B cell (primary cell): ENCODE results near the gene MDC1. TPM values are rescaled to one million over a fixed set of nuclear protein-coding genes. Genes with fewer than 3 reads are reported as not detected.
A peak's percentile ranks its signal among the peaks of the same experiment; 100 is the strongest.

ENCODE experiments used
- ATAC-seq: fragments of 200-7000 bp; cut with Tn5 transposase; one replicate; pipeline ENCODE4 v1.10.0; 2021; ENCODE audit warnings: low read depth, mild to moderate bottlenecking, moderate number of reproducible peaks, moderate library complexity
- CTCF ChIA-PET: fragments of 350-600 bp; sonication (Branson Sonifier 250); formaldehyde crosslinking; loops from one replicate; lab custom pipeline; 2021; ENCODE audit warnings: antibody characterized with exemption, inconsistent platforms; lab: Charles Lee
- POLR2A ChIA-PET: fragments of 350-600 bp; sonication (Branson Sonifier 250); formaldehyde crosslinking; loops from one replicate; lab custom pipeline; 2021; ENCODE audit warnings: antibody characterized with exemption; lab: Charles Lee
- DNase-seq: peaks from one replicate; pipeline ENCODE4 v3.0.0; 2013
- H2AFZ ChIP-seq: 2 replicates; pipeline ENCODE4 v1.6.1; 2012; ENCODE audit warnings: mild to moderate bottlenecking, low read depth, low read length; ENCODE audit not compliant: insufficient read depth, poor library complexity, severe bottlenecking
- H3K27ac ChIP-seq, 2 donors: 1 replicate in 1 of 2; 2 replicates in 1 of 2; pipeline ENCODE4 v1.5.1; 2012 to 2013; ENCODE audit warnings: low read length in 2 of 2, mild to moderate bottlenecking in 2 of 2, moderate library complexity in 1 of 2
- H3K27me3 ChIP-seq, 4 experiments: fragments of 200-600 bp in 1 of 4; sonication (generic) in 1 of 4; replicated peaks in 1 of 4; 1 replicate in 2 of 4; 2 replicates in 2 of 4; pipeline versions ENCODE4 v1.6.1 to v1.7.0; 2013 to 2016; ENCODE audit warnings: low read length in 3 of 4, mild to moderate bottlenecking in 2 of 4, mixed read lengths in 1 of 4, moderate library complexity in 1 of 4; ENCODE audit not compliant: insufficient read depth in 4 of 4, control insufficient read depth in 3 of 4; ENCODE audit errors: control extremely low read depth in 1 of 4
- H3K36me3 ChIP-seq, 2 experiments: replicated peaks in 1 of 2; 1 replicate in 1 of 2; 2 replicates in 1 of 2; pipeline versions ENCODE4 v1.6.1 to v1.7.1; 2013; ENCODE audit warnings: low read length in 1 of 2; ENCODE audit not compliant: insufficient read depth in 2 of 2, control insufficient read depth in 1 of 2; ENCODE audit errors: control extremely low read depth in 1 of 2, extremely low read depth in 1 of 2
- H3K4me1 ChIP-seq, 2 donors: fragments of 200-600 bp in 1 of 2; sonication (generic) in 1 of 2; 1 replicate in 1 of 2; 2 replicates in 1 of 2; pipeline versions ENCODE4 v1.5.1 to v1.6.1; 2013 to 2017; ENCODE audit warnings: low read length in 2 of 2; ENCODE audit not compliant: control insufficient read depth in 2 of 2, insufficient read depth in 2 of 2
- H3K4me2 ChIP-seq: replicated peaks from 2 replicates; pipeline ENCODE3; 2012; ENCODE audit warnings: mild to moderate bottlenecking, low read depth, low read length; ENCODE audit not compliant: poor library complexity, severe bottlenecking
- H3K4me3 ChIP-seq, 5 experiments: fragments of 200-600 bp in 1 of 5; sonication (generic) in 1 of 5; 1 replicate in 3 of 5; 2 replicates in 2 of 5; pipeline versions ENCODE4 v1.5.1 to v1.7.0; 2011 to 2016; ENCODE audit warnings: low read length in 4 of 5, mild to moderate bottlenecking in 4 of 5, low read depth in 2 of 5, control low read depth in 1 of 5, moderate library complexity in 1 of 5; ENCODE audit not compliant: insufficient read depth in 1 of 5; ENCODE audit errors: control extremely low read depth in 1 of 5, extremely low read depth in 1 of 5
- H3K79me2 ChIP-seq: fragments of 200-600 bp; sonication (generic); one replicate; pipeline ENCODE4 v1.6.0; 2016; ENCODE audit warnings: low read length; ENCODE audit not compliant: control insufficient read depth, insufficient read depth
- H3K9ac ChIP-seq: fragments of 200-600 bp; sonication (generic); 2 replicates; pipeline ENCODE4 v1.6.1; 2017; ENCODE audit warnings: mild to moderate bottlenecking, low read length, moderate library complexity
- H3K9me3 ChIP-seq, 3 donors: one replicate each; pipeline versions ENCODE4 v1.6.1 to v1.7.1; 2013; ENCODE audit warnings: low read length in 2 of 3; ENCODE audit not compliant: control insufficient read depth in 2 of 3, insufficient read depth in 1 of 3; ENCODE audit errors: control extremely low read depth in 1 of 3
- H4K20me1 ChIP-seq: 2 replicates; pipeline ENCODE4 v1.6.0; 2012; ENCODE audit warnings: mild to moderate bottlenecking, low read length; ENCODE audit not compliant: insufficient read depth, control insufficient read depth, poor library complexity, severe bottlenecking
- H3K27ac Mint-ChIP-seq: one replicate; pipeline ENCODE4 v1.8.0; 2021; ENCODE audit warnings: mixed read lengths
- H3K27me3 Mint-ChIP-seq: one replicate; pipeline ENCODE4 v1.8.0; 2021; ENCODE audit warnings: mixed read lengths
- H3K4me1 Mint-ChIP-seq: one replicate; pipeline ENCODE4 v1.8.0; 2021; ENCODE audit warnings: mixed read lengths
- H3K4me3 Mint-ChIP-seq: one replicate; pipeline ENCODE4 v1.8.0; 2021; ENCODE audit warnings: mixed read lengths
- H3K9me3 Mint-ChIP-seq: one replicate; pipeline ENCODE4 v1.8.0; 2022; ENCODE audit warnings: mixed read lengths; ENCODE audit not compliant: insufficient read depth
- EZH2 ChIP-seq: IDR thresholded peaks from 2 replicates; pipeline ENCODE4 v1.6.1; 2012; ENCODE audit warnings: borderline replicate concordance, low read depth, mild to moderate bottlenecking, moderate library complexity, low read length; ENCODE audit not compliant: insufficient read depth, poor library complexity, severe bottlenecking
- WGBS: methylation state at CpG from one replicate; pipeline ENCODE4 v1.1.5; 2013; ENCODE audit warnings: missing lambda C conversion rate; ENCODE audit not compliant: insufficient coverage; 5-methylcytosine and 5-hydroxymethylcytosine counted together
- intact Hi-C: fragments of 100-400 bp; cut with micrococcal nuclease; formaldehyde crosslinking; loops from one replicate; pipeline ENCODE4 v1.10.0; 2022
- polyA plus RNA-seq: library from polyadenylated mRNA; depleted of rRNA; stranded (reverse); fragments of >200 nt; gene quantifications from 2 replicates; pipeline ENCODE4 v1.2.3, GENCODE V29; 2012
- total RNA-seq, 2 donors: library from RNA; stranded (reverse); fragments of 120-200 nt in 1 of 2; gene quantifications; 1 replicate in 1 of 2; 2 replicates in 1 of 2; pipeline versions ENCODE4 v1.2.3 to v1.2.4, GENCODE V29; 2013 to 2022
- TF ChIP-seq, protein P1 (sequence below): fragments of 200-600 bp; IDR thresholded peaks from one replicate; pipeline ENCODE4 v1.8.0; 2022; ENCODE audit warnings: antibody characterized with exemption, mild to moderate bottlenecking

The MDC1 gene
- total and polyA plus RNA-seq, 2 donors (not counting 1 experiment from before 2014, with no cell fraction given) = 24.9 to 87.4 TPM

DNA sequence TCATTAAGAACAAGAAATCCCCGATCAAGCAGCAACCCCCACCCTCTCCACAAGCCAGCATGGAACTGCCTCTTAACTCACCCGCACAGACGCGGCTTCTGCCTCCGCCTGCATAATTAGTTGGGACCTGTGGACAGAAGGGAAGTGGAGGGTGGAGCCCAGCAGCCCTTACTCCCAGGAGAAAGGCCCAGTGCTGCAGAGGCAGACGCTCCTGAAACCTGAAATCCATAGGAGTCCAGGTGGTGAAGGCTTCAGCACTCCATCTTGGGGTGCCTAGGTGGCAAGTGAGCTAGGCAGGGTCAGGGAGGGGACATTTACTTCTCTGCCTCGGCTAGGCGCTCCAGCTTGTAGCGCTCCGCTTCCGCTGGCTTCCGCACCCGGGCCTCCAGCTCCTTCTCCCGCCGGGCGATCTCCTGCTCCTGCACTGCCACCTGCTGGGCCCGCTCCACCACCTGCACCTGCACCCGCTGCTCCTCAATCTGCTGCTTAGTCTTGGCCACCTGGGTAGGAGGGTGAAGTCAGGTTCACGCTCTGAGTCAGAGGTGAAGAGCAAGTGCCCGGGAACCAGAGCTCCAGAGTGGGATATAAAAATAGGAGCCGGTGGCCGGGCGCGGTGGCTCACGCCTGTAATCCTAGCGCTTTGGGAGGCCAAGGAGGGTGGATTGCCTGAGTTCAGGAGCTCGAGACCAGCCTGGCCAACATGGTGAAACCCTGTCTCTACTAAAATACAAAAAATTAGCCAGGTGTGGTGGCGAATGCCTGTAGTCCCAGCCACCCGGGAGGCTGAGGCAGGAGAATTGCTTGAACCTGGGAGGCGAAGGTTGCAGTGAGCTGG lies 13.7 kb upstream of the MDC1 start:
- peaks cover 3 to 31% of the 10 kb centered on the region in 2 experiments for H3K36me3 ChIP-seq
- H3K4me3 ChIP-seq = peak overlapping the region in 3 of 5 experiments; percentile 5 to 29 (median 25)
- no peaks in the 10 kb centered on the region for H3K9me3 Mint-ChIP-seq
- H3K27me3 Mint-ChIP-seq = no peaks in the 10 kb centered on the region
- H2AFZ ChIP-seq = peak overlapping the region; percentile 67
- peak; percentile 89 for ATAC-seq
- no peak overlapping the region for H3K27ac ChIP-seq
- WGBS = 19% methylated on average over 21 of the region's 30 CpGs
- POLR2A ChIA-PET = interaction anchor here (0.5 to 2.2 kb wide), 9 partner anchors 8 to 249 kb away, joined by 3 to 14 read pairs (median 4); partner anchors contain the start of gene DHX16
- H3K9ac ChIP-seq = peak overlapping the region; percentile 28
- peaks cover 22 to 23% of the 10 kb centered on the region in 2 donors for H3K4me1 ChIP-seq
- peaks cover 64% of the 10 kb centered on the region for H3K79me2 ChIP-seq
- H4K20me1 ChIP-seq = peaks cover 11% of the 10 kb centered on the region
- no peaks in the 10 kb centered on the region for H3K27me3 ChIP-seq
- H3K27ac Mint-ChIP-seq = peak overlapping the region; percentile 42
- intact Hi-C loops = loop anchor here (1.0 to 2.0 kb wide), 3 partner anchors 105 to 248 kb away; partner anchors contain the start of gene ATAT1
- peak overlapping the region; percentile 40 for H3K4me3 Mint-ChIP-seq
- peak overlapping the region; percentile 79 for H3K4me2 ChIP-seq
- no peaks in the 10 kb centered on the region for H3K9me3 ChIP-seq
- DNase-seq = peak; percentile 86
- peaks cover 25% of the 10 kb centered on the region for H3K4me1 Mint-ChIP-seq
- TF ChIP-seq, protein P1, sequence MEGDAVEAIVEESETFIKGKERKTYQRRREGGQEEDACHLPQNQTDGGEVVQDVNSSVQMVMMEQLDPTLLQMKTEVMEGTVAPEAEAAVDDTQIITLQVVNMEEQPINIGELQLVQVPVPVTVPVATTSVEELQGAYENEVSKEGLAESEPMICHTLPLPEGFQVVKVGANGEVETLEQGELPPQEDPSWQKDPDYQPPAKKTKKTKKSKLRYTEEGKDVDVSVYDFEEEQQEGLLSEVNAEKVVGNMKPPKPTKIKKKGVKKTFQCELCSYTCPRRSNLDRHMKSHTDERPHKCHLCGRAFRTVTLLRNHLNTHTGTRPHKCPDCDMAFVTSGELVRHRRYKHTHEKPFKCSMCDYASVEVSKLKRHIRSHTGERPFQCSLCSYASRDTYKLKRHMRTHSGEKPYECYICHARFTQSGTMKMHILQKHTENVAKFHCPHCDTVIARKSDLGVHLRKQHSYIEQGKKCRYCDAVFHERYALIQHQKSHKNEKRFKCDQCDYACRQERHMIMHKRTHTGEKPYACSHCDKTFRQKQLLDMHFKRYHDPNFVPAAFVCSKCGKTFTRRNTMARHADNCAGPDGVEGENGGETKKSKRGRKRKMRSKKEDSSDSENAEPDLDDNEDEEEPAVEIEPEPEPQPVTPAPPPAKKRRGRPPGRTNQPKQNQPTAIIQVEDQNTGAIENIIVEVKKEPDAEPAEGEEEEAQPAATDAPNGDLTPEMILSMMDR = peak; percentile 77
- no peak for TF ChIP-seq EZH2
- CTCF ChIA-PET = interaction anchor here (0.5 to 22.5 kb wide), 46 partner anchors 8 to 372 kb away, joined by 3 to 963 read pairs (median 4); partner anchors contain the start of genes ABCF1, ATAT1, C6orf136 and DHX16
